GM08714 (cell line): ENCODE results near the gene PHKA2.

ENCODE experiments used
- H3K4me3 ChIP-seq: fragments of 200-500 bp; sonication (Bioruptor generic); 2 replicates; pipeline ENCODE4 v1.5.1; 2014; ENCODE audit warnings: mild to moderate bottlenecking, low read length, inconsistent platforms
- ZNF274 ChIP-seq: IDR thresholded peaks from 2 replicates; pipeline ENCODE4 v1.6.1; 2012; ENCODE audit warnings: mild to moderate bottlenecking, low read depth, low read length

The PHKA2 gene

GRCh38 chrX:18933617-18934016, 50.3 kb downstream of the PHKA2 start:
- no peak overlapping the region for H3K4me3 ChIP-seq
- TF ChIP-seq ZNF274: no peak

- no peak overlapping the region for H3K4me3 ChIP-seq
- TF ChIP-seq ZNF274: no peak
Observed at GRCh38 chrX:18931972-18932371, 51.9 kb downstream of the PHKA2 start.

GRCh38 chrX:18929775-18930174, 54.1 kb downstream of the PHKA2 start:
- no peak for TF ChIP-seq ZNF274
- H3K4me3 ChIP-seq: no peak overlapping the region

GRCh38 chrX:18927558-18927957, 56.4 kb downstream of the PHKA2 start:
- no peak overlapping the region for H3K4me3 ChIP-seq
- no peak for TF ChIP-seq ZNF274

GRCh38 chrX:18924507-18925088, 59.3 kb downstream of the PHKA2 start:
- H3K4me3 ChIP-seq: no peak overlapping the region
- TF ChIP-seq ZNF274: no peak

- TF ChIP-seq ZNF274: no peak
- H3K4me3 ChIP-seq: no peak overlapping the region
Observed at GRCh38 chrX:18920566-18920965, 63.3 kb downstream of the PHKA2 start.

- no peak overlapping the region for H3K4me3 ChIP-seq
- TF ChIP-seq ZNF274: no peak
Observed at GRCh38 chrX:18920079-18920478, 63.8 kb downstream of the PHKA2 start.

GRCh38 chrX:18917831-18918230, 66.1 kb downstream of the PHKA2 start:
- TF ChIP-seq ZNF274: no peak
- H3K4me3 ChIP-seq: no peak overlapping the region

- no peak for TF ChIP-seq ZNF274
- H3K4me3 ChIP-seq: no peak overlapping the region
Observed at GRCh38 chrX:18906286-18906685, 77.6 kb downstream of the PHKA2 start.

- no peak for TF ChIP-seq ZNF274
Observed at GRCh38 chrX:18900401-18900976, 83.4 kb downstream of the PHKA2 start.

GRCh38 chrX:18899796-18900380, 84.0 kb downstream of the PHKA2 start:
- TF ChIP-seq ZNF274: no peak

More at GRCh38 chrX:18900401-18900976, 83.4 kb downstream of the PHKA2 start:
- H3K4me3 ChIP-seq: no peak overlapping the region

GRCh38 chrX:18898492-18898891, 85.4 kb downstream of the PHKA2 start:
- TF ChIP-seq ZNF274: no peak
- H3K4me3 ChIP-seq: no peak overlapping the region

More at GRCh38 chrX:18899796-18900380, 84.0 kb downstream of the PHKA2 start:
- H3K4me3 ChIP-seq: no peak overlapping the region

- H3K4me3 ChIP-seq: no peak overlapping the region
- no peak for TF ChIP-seq ZNF274
Observed at GRCh38 chrX:18898091-18898490, 85.8 kb downstream of the PHKA2 start.

- H3K4me3 ChIP-seq: no peak overlapping the region
- TF ChIP-seq ZNF274: no peak
Observed at GRCh38 chrX:18897611-18898010, 86.3 kb downstream of the PHKA2 start.
